NCI-H526 (cell line): ENCODE measurements around the gene TCF7.
"Not testable (repeated sequence)": the region's sequence is repeated elsewhere in the genome, so short reads cannot be mapped to it uniquely, and the experiment has no call there.

Experiments used
- DNase-seq, 2 experiments: peaks; one replicate each; lab custom pipeline; 2025; lab: John Stamatoyannopoulos, UW

Gene TCF7

GRCh38 chr5:134145041-134145757, 30.7 kb downstream of the TCF7 start:
- DNase-seq, result no peak

- peak in 1 of 2 experiments; percentile 55 for DNase-seq
Measured at GRCh38 chr5:134145779-134146581, 31.5 kb downstream of the TCF7 start.

- DNase-seq, result no peak
Measured at GRCh38 chr5:134146651-134147518, 32.4 kb downstream of the TCF7 start.

GRCh38 chr5:134148316-134148715, 33.8 kb downstream of the TCF7 start:
- no peak for DNase-seq

GRCh38 chr5:134148986-134149539, 34.6 kb downstream of the TCF7 start:
- no peak for DNase-seq

DNA sequence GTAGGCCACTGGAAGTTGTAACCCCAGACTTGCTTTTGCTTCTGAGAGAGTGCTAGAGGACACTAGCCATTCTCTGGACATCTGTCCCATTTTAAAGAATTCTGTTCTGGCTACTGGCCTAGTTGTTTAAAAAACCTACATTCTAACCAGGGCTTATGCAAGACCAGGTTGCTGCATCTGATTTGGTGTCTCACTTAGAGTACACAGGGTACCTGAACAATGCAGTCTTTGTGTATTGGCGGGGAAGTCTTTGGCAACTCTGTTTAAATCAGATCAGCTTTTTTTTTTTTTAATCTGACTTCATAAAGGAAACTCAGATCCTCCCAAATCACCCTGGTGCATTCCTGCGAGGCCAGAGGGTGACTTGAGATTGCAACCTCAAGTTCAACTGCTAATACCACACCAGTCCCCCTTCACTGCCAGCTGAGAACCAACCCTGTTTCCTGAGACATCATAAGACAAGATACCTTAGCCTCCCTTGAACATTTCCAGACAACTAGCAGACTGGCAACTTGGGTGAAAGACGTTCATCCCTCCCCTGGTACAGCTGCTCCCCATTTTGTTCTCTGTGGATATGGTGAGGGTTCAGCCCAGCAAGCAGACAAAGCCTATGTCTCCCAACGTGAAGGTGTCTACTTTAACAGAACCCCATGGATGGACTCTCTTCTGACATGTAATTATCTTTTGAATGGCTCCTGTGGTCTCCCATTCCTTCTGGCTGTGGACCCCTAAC, 35.3 kb downstream of the TCF7 start:
- DNase-seq, result no peak

DNA sequence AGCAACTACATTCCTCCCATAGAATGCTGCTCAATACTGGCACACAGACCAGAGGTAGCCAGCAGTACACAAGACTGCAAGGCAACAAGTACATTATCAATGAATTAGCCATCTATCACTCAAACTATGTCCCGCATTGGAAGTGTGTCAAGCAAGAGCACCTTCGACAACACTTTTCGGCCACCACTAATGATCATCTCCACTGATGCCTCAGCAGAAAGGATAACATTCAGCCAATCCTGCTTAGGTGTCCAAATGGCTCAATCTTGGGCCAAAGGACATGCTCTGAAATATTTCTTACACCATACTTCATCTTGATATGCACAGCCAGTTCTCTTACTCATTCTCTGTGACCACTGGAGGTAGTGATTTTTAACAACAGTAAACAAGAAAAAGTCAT, 37.2 kb downstream of the TCF7 start:
- no peak for DNase-seq

DNA sequence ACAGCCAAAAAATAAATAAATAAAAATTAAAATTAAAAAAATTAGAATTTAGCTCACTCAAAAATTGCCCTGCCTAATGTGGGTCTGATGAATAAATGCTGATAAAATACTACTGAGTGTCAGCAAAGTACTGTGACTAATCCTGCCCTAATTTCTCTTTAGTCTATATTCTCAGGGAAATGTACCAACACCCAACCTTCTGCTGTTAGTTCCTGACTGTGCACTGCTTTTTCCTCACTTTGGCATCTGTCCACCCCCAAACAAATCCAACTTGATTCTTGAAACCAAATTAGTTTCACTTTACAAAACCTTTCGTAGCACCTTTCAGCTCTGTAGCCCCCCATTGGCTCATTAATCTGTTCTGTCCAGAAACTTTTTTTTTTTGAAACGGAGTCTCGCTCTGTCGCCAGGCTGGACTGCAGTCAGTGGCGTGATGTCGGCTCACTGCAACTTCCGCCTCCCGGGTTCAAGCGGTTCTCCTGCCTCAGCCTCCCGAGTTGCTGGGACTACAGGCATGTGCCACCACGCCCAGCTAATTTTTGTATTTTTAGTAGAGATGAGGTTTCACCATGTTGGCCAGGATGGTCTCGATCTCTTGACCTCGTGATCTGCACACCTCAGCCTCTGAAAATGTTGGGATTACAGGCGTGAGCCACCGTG, 37.8 kb downstream of the TCF7 start:
- DNase-seq, result not testable (repeated sequence)

- DNase-seq, result no peak
Measured at GRCh38 chr5:134153241-134153640, 38.8 kb downstream of the TCF7 start.

DNA sequence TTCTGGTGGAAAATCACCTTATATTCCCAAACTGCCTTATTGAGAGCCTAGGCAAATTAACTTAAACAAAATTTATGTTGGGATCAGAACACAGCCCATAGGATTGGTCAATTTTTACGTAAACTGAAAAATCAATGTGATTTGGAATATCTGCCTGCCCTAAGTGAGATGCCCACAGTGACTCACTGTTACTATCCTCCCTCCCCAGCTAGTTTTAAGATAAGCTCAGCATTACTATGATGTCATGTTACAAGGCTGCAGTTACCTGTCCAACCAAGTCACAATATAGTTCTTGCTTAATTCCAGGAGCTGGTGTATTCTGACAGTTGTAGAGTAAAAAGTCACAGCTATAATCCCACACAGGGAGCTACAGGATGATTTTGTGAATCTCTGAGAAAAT, 39.2 kb downstream of the TCF7 start:
- no peak for DNase-seq

DNA sequence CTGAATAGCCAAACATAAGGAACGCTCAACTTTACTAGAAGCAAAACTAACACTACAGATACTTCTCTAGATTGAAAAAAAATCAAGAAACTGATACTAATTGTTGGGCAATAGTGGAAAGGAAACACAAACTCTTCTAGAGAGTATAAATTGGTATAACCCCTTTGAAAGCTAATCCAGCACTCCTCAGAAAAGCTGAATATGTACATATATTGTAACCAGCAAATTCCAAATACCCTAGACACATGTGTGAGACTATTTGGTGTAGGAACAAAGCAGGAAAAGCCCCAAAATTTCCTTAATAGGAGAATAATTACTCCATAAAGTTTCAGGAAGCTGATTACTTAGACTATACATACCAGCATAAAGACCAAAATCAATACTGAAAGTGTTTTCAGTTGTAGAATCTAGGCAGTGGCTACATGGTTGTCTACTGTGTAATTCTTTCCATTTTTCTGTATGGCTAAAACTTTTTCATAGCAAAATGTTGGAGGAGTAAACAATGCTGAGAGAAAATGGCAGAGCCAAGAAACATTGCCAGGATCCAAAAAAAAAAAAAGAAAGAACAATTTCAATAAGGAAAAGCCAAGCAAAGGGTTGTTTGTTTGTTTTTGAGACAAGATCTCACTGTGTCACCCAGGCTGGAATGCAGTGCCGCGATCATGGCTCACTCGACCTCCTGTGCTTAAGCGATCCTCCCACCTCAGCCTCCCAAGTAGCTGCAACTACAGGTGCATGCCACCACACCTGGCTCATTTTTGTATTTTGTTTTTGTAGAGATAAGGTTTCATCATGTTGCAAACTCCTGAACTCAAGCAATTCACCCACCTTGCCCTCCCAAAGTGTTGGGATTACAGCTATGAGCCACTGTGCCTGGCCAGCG, 47.3 kb downstream of the TCF7 start:
- no peak for DNase-seq

DNA sequence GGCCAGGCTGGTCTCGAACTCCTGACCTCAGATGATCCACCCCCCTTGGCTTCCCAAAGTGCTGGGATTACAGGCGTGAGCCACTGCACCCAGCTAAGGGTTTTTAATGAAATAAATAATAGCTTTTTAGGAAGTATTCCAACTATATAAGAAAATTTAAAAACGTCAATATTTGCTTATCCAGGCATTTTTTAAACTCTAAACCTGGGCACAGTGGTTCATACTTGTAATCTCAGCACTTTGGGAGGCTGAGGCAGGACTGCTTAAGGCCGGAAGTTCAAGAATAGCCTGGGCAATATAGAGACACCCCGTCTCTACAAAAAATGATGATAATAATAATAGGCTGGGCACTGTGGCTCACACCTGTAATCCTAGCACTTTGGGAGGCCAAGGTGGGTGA, 48.1 kb downstream of the TCF7 start:
- no peak for DNase-seq

DNA sequence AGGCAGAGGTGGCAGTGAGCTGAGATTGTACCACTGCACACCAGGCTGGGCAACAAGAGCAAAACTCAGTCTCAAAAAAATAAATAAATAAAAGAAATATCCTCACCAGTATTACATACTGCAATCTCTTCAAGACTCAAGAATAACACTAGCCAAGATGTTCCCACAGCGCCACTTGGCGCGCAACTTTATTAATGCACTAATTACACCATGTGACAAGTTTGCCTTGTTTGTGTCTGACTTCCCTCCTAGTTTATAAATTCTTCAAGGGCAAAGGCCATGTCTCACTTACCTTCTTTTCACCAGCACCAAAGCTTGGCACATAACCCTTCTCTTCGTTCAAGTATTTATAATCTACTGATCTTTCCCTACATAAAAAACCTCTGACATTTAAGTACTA, 57.5 kb downstream of the TCF7 start:
- no peak for DNase-seq

- DNase-seq, result peak; percentile 6 to 25
Measured at GRCh38 chr5:134174841-134175839, 60.7 kb downstream of the TCF7 start.

DNA sequence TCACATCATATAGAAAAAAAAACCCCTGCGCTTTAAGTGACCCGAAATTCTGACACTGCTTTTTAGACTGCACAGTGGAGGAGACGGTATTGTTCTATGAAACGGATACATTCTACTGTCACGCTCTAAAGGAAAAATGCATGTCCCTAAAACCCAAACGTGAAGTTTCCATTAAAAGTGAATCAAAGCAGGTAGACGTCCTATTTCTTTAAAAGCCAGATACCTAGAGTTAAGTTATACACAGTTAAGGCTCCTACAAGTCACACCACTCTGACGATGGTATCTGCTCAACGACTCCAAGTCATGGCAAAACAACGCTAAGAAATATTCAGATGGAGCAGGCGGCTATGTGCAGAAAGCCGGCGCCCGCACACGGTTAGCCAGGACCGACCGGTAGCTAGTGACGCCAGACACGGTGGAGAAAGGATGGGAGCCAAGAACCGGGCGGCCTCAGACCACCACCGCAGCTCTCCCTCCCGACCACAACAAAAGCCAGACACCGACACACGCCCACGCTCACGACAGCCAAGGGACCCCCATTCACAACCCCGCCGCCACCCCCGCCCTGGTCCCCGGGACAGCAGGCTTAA, 61.5 kb downstream of the TCF7 start:
- DNase-seq, result peak in 1 of 2 experiments; percentile 38

DNA sequence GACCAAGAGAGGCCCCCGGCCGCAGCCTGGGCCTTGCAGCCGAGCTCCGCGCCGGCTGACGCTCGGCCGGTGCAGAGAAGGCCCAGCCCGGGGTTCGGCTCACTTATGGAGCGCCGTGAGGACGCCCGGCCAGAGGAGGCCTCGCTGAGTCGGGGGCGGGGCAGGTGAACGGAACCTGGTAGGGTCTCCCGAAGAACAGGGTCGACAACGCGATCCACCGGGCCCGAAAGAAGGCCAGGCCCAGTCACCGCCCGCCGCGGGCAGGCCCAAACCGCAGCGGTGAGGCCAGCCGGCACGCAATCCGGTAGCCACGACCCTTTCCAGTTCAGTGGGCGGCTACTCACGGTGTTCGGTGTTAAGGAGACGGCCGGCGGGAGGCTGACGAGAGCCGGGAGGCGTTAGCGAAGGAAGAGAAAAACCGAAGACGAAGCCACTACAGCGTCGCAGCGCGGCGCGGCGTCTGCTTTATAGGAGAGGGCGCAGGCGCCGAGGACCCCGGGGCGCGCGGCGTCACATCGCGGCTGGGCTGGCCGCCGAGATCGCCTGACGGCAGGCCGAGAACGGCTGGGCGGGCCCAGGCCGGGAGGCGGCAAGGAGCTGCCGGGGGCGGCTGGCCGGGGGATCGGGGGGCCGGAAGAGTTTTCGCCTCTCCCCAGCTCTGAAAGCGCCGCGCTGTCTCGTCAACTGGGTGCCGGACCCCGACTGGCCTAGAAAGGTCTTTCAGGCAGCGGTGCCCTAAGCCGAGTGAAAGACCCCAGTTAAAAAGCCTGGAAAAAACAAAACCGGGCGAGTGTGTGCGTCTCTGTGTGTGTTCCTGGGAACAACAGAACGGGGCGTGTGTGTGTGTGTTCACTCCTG, 62.3 kb downstream of the TCF7 start, which contains the start of gene SKP1:
TSS of gene SKP1 (minus strand) at position 440 of the 858 bp plus-strand sequence. CDS start 2,928 bp downstream, outside the sequence.
- peak; percentile 29 to 85 for DNase-seq
